Endothelial cell of umbilical vein (primary cell): Measurements from ENCODE around the gene COQ7. TPM values are rescaled to one million over a fixed set of nuclear protein-coding genes. Genes with fewer than 3 reads are reported as not detected.
A peak's percentile ranks its signal among the peaks of the same experiment; 100 is the strongest.

Source experiments
- BruUV-seq: library from RNA; stranded (reverse); fragments of 400-500 nt; replicated peaks from 2 replicates; lab custom pipeline; 2021; lab: Mats Ljungman, UMichigan
- CTCF ChIA-PET: fragments of 300-600, 350-600 bp; sonication (Branson Sonifier 250); formaldehyde crosslinking; loops from one replicate; lab custom pipeline; 2021; ENCODE audit warnings: antibody characterized with exemption, inconsistent platforms; lab: Charles Lee
- POLR2A ChIA-PET: fragments of 300-600, 350-600 bp; sonication (Branson Sonifier 250); formaldehyde crosslinking; loops from one replicate; lab custom pipeline; 2021; ENCODE audit warnings: antibody characterized with exemption, inconsistent platforms; lab: Charles Lee
- DNase-seq: peaks from one replicate; pipeline ENCODE4 v3.0.0-alpha.2; 2011; ENCODE audit warnings: low read depth, low spot score
- FAIRE-seq: peaks from 2 replicates; lab custom pipeline; 2011; peaks lifted over from hg19 to GRCh38; lab: Jason Lieb, UNC
- H2AFZ ChIP-seq: 2 replicates; pipeline ENCODE4 v1.6.0; 2012; ENCODE audit warnings: low read depth, low read length, control low read depth, inconsistent platforms
- H3K27ac ChIP-seq: 2 replicates; pipeline ENCODE4 v1.5.1; 2011; ENCODE audit warnings: low read depth, mild to moderate bottlenecking, control low read depth, low read length, moderate library complexity; ENCODE audit not compliant: insufficient read depth
- H3K27me3 ChIP-seq, 2 experiments: 2 replicates each; pipeline versions ENCODE4 v1.6.0 to v1.6.1; 2011; ENCODE audit warnings: low read length in 2 of 2, mixed read lengths in 1 of 2; ENCODE audit not compliant: control insufficient read depth in 2 of 2, insufficient read depth in 2 of 2
- H3K36me3 ChIP-seq, 2 experiments: 2 replicates in 1 of 2; 3 replicates in 1 of 2; pipeline ENCODE4 v1.5.1; 2011; ENCODE audit warnings: low read length in 2 of 2, mild to moderate bottlenecking in 1 of 2, moderate library complexity in 1 of 2; ENCODE audit not compliant: control insufficient read depth in 2 of 2, insufficient read depth in 2 of 2; ENCODE audit errors: extremely low read depth in 1 of 2
- H3K4me1 ChIP-seq: 3 replicates; pipeline ENCODE4 v1.5.1; 2011; ENCODE audit warnings: mild to moderate bottlenecking, low read length; ENCODE audit not compliant: control insufficient read depth, insufficient read depth; ENCODE audit errors: extremely low read depth
- H3K4me2 ChIP-seq: 2 replicates; pipeline ENCODE4 v1.6.1; 2011; ENCODE audit warnings: low read length, control low read depth, mixed read lengths; ENCODE audit not compliant: insufficient read depth
- H3K4me3 ChIP-seq, 3 experiments: fragments of 200-600 bp in 1 of 3; sonication (generic), shearing (Covaris generic) in 1 of 3; replicated peaks in 1 of 3; 2 replicates each; pipeline ENCODE4 v1.5.1; 2011 to 2016; ENCODE audit warnings: control low read depth in 3 of 3, low read length in 3 of 3, mild to moderate bottlenecking in 2 of 3, inconsistent platforms in 1 of 3, low read depth in 1 of 3, moderate library complexity in 1 of 3; ENCODE audit not compliant: insufficient read depth in 1 of 3
- H3K79me2 ChIP-seq: 2 replicates; pipeline ENCODE4 v1.6.0; 2012; ENCODE audit warnings: low read length, inconsistent platforms; ENCODE audit not compliant: control insufficient read depth, insufficient read depth
- H3K9ac ChIP-seq: replicated peaks from 2 replicates; pipeline ENCODE3; 2011; ENCODE audit warnings: low read length, control low read depth; ENCODE audit not compliant: insufficient read depth; ENCODE audit errors: extremely low read depth
- H3K9me1 ChIP-seq: replicated peaks from 3 replicates; pipeline ENCODE4 v1.6.0; 2011; ENCODE audit warnings: mild to moderate bottlenecking, low read length; ENCODE audit not compliant: control insufficient read depth, insufficient read depth; ENCODE audit errors: extremely low read depth
- H3K9me3 ChIP-seq: replicated peaks from 2 replicates; pipeline ENCODE4 v1.5.1; 2012; ENCODE audit warnings: low read length, inconsistent platforms; ENCODE audit not compliant: control insufficient read depth, insufficient read depth
- H4K20me1 ChIP-seq: replicated peaks from 2 replicates; pipeline ENCODE3; 2011; ENCODE audit warnings: mild to moderate bottlenecking, low read length; ENCODE audit not compliant: control insufficient read depth, insufficient read depth; ENCODE audit errors: extremely low read depth
- FOS ChIP-seq: IDR thresholded peaks from 2 replicates; pipeline ENCODE4 v1.6.1; 2011; ENCODE audit warnings: mild to moderate bottlenecking, low read length, moderate library complexity, borderline replicate concordance; ENCODE audit not compliant: insufficient read depth
- GATA2 ChIP-seq: IDR thresholded peaks from 2 replicates; pipeline ENCODE4 v1.7.0; 2011; ENCODE audit warnings: low read depth, mild to moderate bottlenecking, moderate library complexity, mixed read lengths, low read length; ENCODE audit not compliant: insufficient read length, insufficient read depth
- JUN ChIP-seq: IDR thresholded peaks from 2 replicates; pipeline ENCODE4 v1.6.1; 2011; ENCODE audit warnings: borderline replicate concordance, low read depth; ENCODE audit not compliant: insufficient read length, insufficient read depth
- MYC ChIP-seq: IDR thresholded peaks from one replicate; pipeline ENCODE4 v1.6.1; 2011; ENCODE audit warnings: mild to moderate bottlenecking, low read depth, low read length
- POLR2A ChIP-seq: IDR thresholded peaks from 2 replicates; pipeline ENCODE4 v1.6.1; 2012; ENCODE audit warnings: low read depth, mild to moderate bottlenecking, control low read depth, low read length
- POLR2AphosphoS5 ChIP-seq: IDR thresholded peaks from 2 replicates; pipeline ENCODE4 v1.6.1; 2012; ENCODE audit warnings: low read depth, mild to moderate bottlenecking, control low read depth, low read length, moderate library complexity; ENCODE audit not compliant: insufficient read depth
- dilution Hi-C: fragments of 300-500 bp; cut with MboI; formaldehyde crosslinking; loops from one replicate; pipeline ENCODE4 v1.15.0; 2019; ENCODE audit warnings: low sequenced_read_pairs; ENCODE audit not compliant: extremely low pct_ligation_motif_present
- intact Hi-C: fragments of 100-400 bp; cut with micrococcal nuclease; formaldehyde crosslinking; loops from one replicate; pipeline ENCODE4 v1.10.0; 2022
- polyA plus RNA-seq, 4 experiments: library from polyadenylated mRNA; depleted of rRNA in 3 of 4; stranded (reverse) in 3 of 4; unstranded in 1 of 4; fragments of >200 nt; gene quantifications; 2 replicates each; pipeline versions ENCODE4 v1.2.1 to v1.2.3, GENCODE V29; 2011 to 2012; ENCODE audit warnings: missing spikeins in 1 of 4
- total RNA-seq: library from RNA; stranded (reverse); gene quantifications from 2 replicates; pipeline ENCODE4 v1.2.3, GENCODE V29; 2021
- TF ChIP-seq, protein P1 (sequence below), 2 donors: IDR thresholded peaks; 1 replicate in 1 of 2; 2 replicates in 1 of 2; pipeline ENCODE4 v1.5.1; 2011; ENCODE audit warnings: low read length in 2 of 2, mild to moderate bottlenecking in 2 of 2, moderate library complexity in 2 of 2, control low read depth in 1 of 2, inconsistent platforms in 1 of 2, low read depth in 1 of 2; ENCODE audit not compliant: insufficient read depth in 1 of 2; ENCODE audit errors: extremely low read depth in 1 of 2

The COQ7 gene
- total and polyA plus RNA-seq, 2 donors (not counting 3 experiments of a cell fraction or from before 2014, with no cell fraction given): 12.9 to 24.2 TPM

DNA sequence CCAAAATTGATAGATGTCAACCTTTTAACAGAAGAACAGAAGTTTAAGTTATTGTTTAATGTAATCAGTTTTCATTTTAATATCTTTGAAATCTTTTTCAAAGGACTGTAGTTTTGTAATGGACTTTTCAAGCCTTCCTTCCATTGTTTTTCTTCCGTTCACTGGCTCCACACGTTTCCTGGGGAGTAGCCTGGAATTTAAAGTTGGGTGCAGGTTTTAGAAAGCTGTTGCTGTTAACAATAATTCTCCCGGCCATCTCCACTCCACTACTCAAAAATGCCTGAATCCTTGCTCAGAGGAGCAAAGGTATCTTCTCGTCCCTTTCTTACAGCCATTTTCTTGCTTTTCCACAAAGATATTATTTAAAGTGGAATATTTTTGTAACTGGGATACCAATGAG lies 4.7 kb upstream of the COQ7 start:
- Histone ChIP-seq H3K4me1 (peaks cover 14% of the 10 kb centered on the region), H3K36me3 (no peaks in the 10 kb centered on the region), H3K9ac (peak overlapping the region; percentile 50), H4K20me1 (no peaks in the 10 kb centered on the region), H3K27me3 (no peaks in the 10 kb centered on the region), H3K9me1 (no peaks in the 10 kb centered on the region), H3K9me3 (no peaks in the 10 kb centered on the region), H3K4me3 (peak overlapping the region in 1 of 3 experiments; percentile 41), H3K79me2 (no peaks in the 10 kb centered on the region), H2AFZ (peak overlapping the region; percentile 63), H3K4me2 (peak overlapping the region; percentile 89), H3K27ac (peak overlapping the region; percentile 65)
- ChIA-PET CTCF (interaction anchor here (0.9 to 1.9 kb wide), 5 partner anchors 8 to 439 kb away, joined by 3 to 12 read pairs (median 3); partner anchors contain the start of gene TMC7), POLR2A (no interaction called here)
- TF ChIP-seq POLR2AphosphoS5 (no peak), JUN (no peak), FOS (no peak), POLR2A (no peak), GATA2 (no peak), MYC (no peak)
- TF ChIP-seq, protein P1, sequence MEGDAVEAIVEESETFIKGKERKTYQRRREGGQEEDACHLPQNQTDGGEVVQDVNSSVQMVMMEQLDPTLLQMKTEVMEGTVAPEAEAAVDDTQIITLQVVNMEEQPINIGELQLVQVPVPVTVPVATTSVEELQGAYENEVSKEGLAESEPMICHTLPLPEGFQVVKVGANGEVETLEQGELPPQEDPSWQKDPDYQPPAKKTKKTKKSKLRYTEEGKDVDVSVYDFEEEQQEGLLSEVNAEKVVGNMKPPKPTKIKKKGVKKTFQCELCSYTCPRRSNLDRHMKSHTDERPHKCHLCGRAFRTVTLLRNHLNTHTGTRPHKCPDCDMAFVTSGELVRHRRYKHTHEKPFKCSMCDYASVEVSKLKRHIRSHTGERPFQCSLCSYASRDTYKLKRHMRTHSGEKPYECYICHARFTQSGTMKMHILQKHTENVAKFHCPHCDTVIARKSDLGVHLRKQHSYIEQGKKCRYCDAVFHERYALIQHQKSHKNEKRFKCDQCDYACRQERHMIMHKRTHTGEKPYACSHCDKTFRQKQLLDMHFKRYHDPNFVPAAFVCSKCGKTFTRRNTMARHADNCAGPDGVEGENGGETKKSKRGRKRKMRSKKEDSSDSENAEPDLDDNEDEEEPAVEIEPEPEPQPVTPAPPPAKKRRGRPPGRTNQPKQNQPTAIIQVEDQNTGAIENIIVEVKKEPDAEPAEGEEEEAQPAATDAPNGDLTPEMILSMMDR (IDR thresholded peaks at IDR 0.05; ENCODE audit: extremely low read depth in 1 of 2, insufficient read depth in 1 of 2, low read depth in 1 of 2, low read length in 2 of 2): no peak
- intact Hi-C loops (loop anchor here (2.0 kb wide), 1 partner anchor 32 kb away; no protein-coding TSS in a partner anchor), dilution Hi-C loops (no loop called here)
- BruUV-seq: no TSS peak
- FAIRE-seq (peak; percentile 12), DNase-seq (peak; percentile 53)
